SW480 (cell line): ENCODE measurements around the gene BTRC.
A peak's percentile ranks its signal among the peaks of the same experiment; 100 is the strongest.
"Not testable (repeated sequence)": the region's sequence is repeated elsewhere in the genome, so short reads cannot be mapped to it uniquely, and the experiment has no call there.

Source experiments
- DNase-seq: peaks from one replicate; pipeline ENCODE4 v3.0.0-alpha.2; 2016; ENCODE audit warnings: low spot score

The BTRC gene

GRCh38 chr10:101585841-101586240 lies 231.9 kb downstream of the BTRC start:
- DNase-seq: no peak

GRCh38 chr10:101587725-101588653 lies 234.0 kb downstream of the BTRC start, which contains the start of the genes DPCD and POLL:
DPCD (plus strand) TSS chr10:101588321; CDS start chr10:101588337, 16 bp downstream.
POLL (minus strand) TSS chr10:101588257; CDS start chr10:101587360, 897 bp downstream.
- peak; percentile 87 for DNase-seq

GRCh38 chr10:101588879-101589278 lies 234.9 kb downstream of the BTRC start:
- DNase-seq: peak; percentile 29

- not testable (repeated sequence) for DNase-seq
Observed at GRCh38 chr10:101593331-101593730, 239.4 kb downstream of the BTRC start.

GRCh38 chr10:101595591-101596433 lies 241.8 kb downstream of the BTRC start:
- DNase-seq: no peak

GRCh38 chr10:101597091-101597900 lies 243.3 kb downstream of the BTRC start:
- DNase-seq: no peak

- no peak for DNase-seq
Observed at GRCh38 chr10:101601541-101601940, 247.6 kb downstream of the BTRC start.

- DNase-seq: peak; percentile 83
Observed at GRCh38 chr10:101602761-101603398, 248.9 kb downstream of the BTRC start.
